Measurements from ENCODE around the gene COA1.

DNA sequence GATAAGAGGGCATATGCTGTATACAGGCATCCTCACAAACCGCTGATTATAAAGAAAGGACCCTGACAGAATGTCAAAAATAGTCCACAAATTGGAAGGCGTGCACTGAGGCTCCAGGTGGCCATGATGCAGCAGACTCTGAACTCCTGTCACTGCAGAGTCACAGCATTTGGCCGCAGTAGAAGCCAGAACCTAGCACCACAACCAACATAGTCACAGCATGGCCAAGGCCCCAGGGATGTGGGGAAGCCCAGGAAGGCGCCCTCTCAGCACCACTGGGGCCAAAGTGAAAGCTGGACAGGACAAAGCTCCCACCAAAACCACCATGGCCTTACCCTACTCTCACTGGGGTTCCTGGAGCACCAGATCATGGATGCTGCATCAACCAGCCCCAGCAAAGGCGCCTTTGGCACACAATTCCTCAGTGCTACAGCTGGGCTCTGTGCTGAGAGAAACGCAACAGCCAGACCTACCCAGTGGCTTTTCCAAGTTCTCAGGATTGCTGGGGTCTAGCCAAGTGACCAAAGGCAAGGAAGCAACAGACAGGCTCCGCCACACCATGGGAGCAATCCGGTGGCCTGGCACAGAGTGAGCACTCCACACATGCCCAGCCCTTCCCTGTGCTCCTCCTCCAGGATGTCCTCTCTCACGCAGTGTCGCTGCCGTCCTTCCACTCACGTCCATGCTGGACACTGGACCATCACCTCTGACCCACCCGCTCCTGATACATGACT lies 86.3 kb downstream of the COA1 start:
- TF ChIP-seq POLR2A (IDR thresholded peaks at IDR 0.05) = no peak
- TF ChIP-seq, protein P1, sequence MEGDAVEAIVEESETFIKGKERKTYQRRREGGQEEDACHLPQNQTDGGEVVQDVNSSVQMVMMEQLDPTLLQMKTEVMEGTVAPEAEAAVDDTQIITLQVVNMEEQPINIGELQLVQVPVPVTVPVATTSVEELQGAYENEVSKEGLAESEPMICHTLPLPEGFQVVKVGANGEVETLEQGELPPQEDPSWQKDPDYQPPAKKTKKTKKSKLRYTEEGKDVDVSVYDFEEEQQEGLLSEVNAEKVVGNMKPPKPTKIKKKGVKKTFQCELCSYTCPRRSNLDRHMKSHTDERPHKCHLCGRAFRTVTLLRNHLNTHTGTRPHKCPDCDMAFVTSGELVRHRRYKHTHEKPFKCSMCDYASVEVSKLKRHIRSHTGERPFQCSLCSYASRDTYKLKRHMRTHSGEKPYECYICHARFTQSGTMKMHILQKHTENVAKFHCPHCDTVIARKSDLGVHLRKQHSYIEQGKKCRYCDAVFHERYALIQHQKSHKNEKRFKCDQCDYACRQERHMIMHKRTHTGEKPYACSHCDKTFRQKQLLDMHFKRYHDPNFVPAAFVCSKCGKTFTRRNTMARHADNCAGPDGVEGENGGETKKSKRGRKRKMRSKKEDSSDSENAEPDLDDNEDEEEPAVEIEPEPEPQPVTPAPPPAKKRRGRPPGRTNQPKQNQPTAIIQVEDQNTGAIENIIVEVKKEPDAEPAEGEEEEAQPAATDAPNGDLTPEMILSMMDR (IDR thresholded peaks at IDR 0.05) = no peak
